ENCODE data around the gene TM4SF4. TPM values are rescaled to one million over a fixed set of nuclear protein-coding genes. Genes with fewer than 3 reads are reported as not detected.

TM4SF4 gene
- total RNA-seq, 1 donor from 2014 or later: not detected

- no peak for DNase-seq
These were observed 7.0 kb downstream of the TM4SF4 start for GRCh38 chr3:149481491-149481890.

- no peak for DNase-seq
These were observed 12.2 kb downstream of the TM4SF4 start for GRCh38 chr3:149486726-149487125.

GRCh38 chr3:149487598-149488197 is 13.2 kb downstream of the TM4SF4 start:
- DNase-seq: no peak

GRCh38 chr3:149489060-149489690 is 14.7 kb downstream of the TM4SF4 start:
- DNase-seq: no peak

- no peak for DNase-seq
These were observed 15.9 kb downstream of the TM4SF4 start for GRCh38 chr3:149490260-149490971.

GRCh38 chr3:149493315-149494021 is 19.0 kb downstream of the TM4SF4 start:
- no peak for DNase-seq

GRCh38 chr3:149494022-149494758 is 19.7 kb downstream of the TM4SF4 start:
- DNase-seq: peak; percentile 55

GRCh38 chr3:149494759-149495580 is 20.5 kb downstream of the TM4SF4 start:
- DNase-seq: no peak

GRCh38 chr3:149495581-149496125 is 21.2 kb downstream of the TM4SF4 start:
- DNase-seq: no peak

- no peak for DNase-seq
These were observed 22.4 kb downstream of the TM4SF4 start for GRCh38 chr3:149496891-149497290.

GRCh38 chr3:149497966-149498670 is 23.6 kb downstream of the TM4SF4 start:
- no peak for DNase-seq

GRCh38 chr3:149501524-149501923 is 27.0 kb downstream of the TM4SF4 start:
- DNase-seq: no peak

- DNase-seq: no peak
These were observed 27.9 kb downstream of the TM4SF4 start for GRCh38 chr3:149502438-149502837.

GRCh38 chr3:149506540-149506939 is 32.0 kb downstream of the TM4SF4 start:
- DNase-seq: no peak

GRCh38 chr3:149506965-149507364 is 32.5 kb downstream of the TM4SF4 start:
- no peak for DNase-seq

GRCh38 chr3:149507491-149508324 is 33.2 kb downstream of the TM4SF4 start:
- DNase-seq: no peak

GRCh38 chr3:149509526-149509925 is 35.0 kb downstream of the TM4SF4 start:
- no peak for DNase-seq

- DNase-seq: no peak
These were observed 36.0 kb downstream of the TM4SF4 start for GRCh38 chr3:149510480-149510879.

- DNase-seq: no peak
These were observed 36.6 kb downstream of the TM4SF4 start for GRCh38 chr3:149511040-149511626.
